HTERT RPE-1 (cell line): ENCODE data around the gene TM9SF2.
"Not testable (repeated sequence)": the region's sequence is repeated elsewhere in the genome, so short reads cannot be mapped to it uniquely, and the experiment has no call there.

ENCODE experiments used
- in situ Hi-C: fragments of 300-500 bp; cut with MboI; formaldehyde crosslinking; loops from 4 replicates; pipeline ENCODE4 v1.14.3; 2020; ENCODE audit warnings: low sequenced_read_pairs

The TM9SF2 gene

DNA sequence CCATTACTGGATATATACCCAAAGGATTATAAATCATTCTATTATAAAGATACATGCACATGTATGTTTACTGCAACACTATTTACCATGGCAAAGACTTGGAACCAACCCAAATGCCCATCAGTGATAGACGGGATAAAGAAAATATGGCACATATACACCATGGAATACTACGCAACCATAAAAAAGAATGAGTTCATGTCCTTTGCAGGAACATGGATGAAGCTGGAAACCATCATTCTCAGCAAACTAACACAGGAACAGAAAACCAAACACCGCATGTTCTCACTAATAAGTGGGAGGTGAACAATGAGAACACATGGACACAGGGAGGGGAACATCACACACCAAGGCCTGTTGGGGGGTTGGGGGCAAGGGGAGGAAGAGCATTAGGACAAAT, 9.5 kb upstream of the TM9SF2 start:
- in situ Hi-C loops = not testable (repeated sequence)

DNA sequence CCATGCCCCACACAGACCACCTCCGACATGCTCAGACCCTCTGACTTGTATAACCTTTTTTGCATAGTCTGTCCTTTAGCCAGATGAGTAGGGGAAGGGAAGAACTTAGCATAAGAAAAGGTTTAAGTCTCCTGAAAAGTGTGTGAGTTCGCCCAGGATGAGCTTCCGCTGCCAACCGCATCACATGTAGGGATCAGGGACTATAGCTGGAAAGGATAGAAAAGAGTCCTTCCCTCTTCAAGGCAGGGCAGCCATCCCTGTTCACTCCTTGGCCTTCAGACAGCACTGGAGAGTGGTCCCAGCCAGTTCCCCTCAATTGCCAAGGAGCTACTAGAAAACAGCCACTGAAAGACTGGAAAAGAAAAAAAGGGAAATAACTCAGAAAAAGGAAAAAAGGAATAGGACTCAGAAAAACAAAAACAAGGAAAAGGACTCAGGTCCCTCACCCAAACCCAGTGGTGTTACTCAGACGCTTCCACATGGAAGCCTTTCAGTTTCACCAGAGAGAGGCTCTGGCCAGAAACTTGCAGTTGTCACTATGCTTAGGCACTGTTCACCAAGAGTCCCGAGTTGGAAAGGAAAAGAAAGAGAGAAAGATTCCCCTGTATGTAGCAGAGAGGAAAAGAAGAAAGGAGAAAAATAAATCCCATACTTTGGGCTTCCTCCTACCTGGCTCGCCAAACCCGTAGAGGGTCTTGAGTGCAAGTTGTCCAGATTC, 5.6 kb upstream of the TM9SF2 start:
- in situ Hi-C loops = no loop called here

DNA sequence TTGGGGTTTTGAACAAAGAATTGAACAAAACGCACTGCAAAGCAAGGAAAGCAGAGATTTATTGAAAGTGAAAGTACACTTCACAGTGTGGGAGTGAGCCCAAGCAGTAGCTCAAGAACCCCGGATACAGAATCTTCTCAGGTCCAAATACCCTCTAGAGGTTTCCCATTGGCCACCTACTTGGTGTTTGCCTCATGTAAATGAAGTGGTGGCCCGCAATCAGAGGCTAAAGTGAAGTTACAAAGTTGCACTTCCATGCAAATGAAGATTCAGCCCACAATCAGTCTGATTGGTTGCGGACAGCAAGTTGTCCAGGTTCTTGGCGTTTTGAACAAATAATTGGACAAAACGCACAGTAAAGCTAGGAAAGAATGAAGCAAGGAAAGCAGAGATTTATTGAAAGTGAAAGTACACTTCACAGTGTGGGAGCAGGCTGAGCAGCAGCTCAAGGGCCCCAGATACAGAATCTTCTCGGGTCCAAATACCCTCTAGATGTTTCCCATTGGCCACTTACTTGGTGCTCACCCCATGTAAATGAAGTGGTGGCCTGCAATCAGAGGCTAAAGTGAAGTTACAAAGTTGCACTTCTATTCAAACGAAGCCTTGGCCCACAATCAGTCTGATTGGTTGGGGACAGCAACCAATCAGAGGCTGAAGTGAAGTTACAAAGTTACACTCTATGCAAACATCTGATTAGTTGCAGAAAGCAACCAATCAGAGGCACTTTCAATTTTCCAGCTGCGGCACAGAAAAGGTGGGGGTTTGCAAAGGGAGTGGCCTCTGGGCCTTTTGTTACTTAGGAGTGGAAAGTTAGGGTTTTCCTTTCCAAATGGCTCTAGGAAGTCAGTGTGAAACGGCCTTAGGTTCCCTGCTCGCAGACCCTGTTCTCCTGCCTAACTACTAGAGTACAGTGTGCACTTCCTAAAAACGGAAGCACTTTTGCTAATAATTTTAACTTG, 4.8 kb upstream of the TM9SF2 start:
- in situ Hi-C loops = no loop called here

DNA sequence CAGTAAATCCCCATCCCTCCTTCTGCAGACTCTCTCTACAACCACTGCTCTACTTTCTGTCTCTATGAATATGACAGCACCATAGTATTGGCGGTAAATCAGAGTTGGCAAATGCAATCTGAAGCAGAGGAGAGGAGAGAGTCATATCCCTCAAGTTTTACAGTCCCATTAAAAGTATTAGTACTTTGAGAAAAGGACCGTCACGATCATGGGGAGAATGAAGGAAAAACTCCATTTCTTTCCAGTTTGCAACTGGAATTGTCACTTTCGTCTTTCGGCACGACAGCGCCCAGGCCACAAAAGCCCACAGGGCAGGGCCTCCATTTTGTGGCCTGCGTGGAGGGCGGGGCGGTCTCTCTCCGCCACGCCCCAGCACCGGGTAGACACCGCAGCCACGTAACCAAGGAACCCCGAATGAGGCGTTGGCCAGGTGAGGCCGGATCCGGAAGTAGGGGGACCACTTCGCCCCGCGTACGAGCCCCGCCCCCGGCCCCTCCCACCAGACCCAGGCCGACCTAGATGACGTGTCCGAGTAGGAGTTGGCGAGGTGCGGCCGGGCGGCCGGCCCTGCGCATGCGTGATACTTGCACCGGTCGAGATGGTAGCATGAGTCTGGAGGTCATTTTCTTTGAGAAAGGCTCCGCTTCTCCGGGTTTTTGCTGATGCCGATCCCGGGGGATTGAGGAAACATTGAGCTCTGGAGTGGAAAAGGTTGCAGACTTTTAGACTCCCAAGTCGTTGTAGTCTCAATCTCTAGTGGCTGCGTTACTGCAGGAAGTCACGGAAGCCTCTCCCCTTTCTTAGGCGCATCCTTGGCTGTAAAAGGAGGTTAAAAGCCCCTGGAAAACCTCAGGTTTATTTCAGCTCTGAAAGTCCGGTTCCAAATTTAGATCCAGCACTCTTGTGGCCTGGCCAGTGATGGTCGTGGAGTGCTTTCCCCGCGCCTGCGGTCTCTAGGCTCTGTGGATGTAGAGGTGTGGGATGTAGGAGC, 2.8 kb upstream of the TM9SF2 start:
- in situ Hi-C loops = no loop called here

DNA sequence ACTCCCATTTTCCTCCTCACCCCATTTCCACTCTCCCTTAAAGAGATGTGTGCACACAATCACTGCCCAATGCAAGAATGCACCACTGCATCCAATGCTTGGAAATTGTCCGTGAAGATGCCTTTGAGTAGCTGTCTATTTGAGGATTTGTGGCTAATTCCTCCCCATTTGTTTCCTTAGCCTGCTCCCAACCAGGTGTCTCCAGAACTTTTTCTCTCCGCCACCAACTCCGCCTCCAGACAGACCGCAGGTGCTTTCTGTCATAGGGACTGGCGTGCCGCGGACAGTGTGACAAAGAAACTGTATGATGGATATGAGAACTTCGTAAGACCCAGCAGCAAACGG, 461 bp upstream of the TM9SF2 start:
- in situ Hi-C loops = no loop called here

DNA sequence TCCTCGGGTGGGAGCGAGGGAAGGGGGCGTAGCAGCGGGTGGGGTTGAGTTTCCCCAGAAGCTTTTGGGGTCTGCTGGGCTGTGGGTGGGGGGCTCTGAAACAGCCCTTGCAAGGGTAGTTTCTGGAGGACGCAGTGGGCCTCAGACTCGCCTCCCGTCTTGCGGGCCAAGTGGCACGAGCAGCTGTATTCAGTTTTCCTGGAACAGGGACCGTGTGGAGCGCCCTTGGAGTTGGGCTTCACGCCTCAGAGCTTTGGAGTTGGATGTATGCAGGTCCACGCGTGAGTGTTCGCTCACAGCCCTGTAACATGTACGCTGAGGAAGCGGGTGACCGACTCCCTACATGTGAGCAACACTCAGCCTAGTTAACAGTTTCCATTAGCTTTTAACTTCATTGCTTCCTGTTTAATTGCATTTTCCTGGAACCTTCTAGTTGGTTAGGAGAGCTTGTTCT, 603 bp downstream of the TM9SF2 start:
- in situ Hi-C loops = no loop called here

DNA sequence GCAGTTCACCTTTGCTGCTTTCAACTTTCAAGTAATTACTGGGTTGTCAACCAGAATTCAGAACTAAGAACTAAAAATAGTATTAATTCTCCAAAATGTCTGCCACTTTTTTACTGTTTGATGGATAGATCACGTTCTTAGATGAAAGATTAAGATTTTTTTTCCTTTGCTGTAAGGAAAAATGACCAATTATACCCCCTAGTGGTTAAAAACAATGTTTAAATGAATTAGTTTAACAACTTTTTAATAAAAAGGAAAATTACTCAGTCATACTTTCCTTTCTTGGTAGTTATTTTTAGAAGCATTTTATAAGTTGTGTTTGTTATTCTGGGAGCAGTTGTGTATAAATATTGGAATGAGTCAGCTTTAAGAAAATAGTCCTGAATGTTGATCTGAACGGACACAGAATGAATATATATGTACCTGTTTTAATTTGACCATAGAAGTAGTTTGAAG, 4.6 kb downstream of the TM9SF2 start:
- in situ Hi-C loops = no loop called here

DNA sequence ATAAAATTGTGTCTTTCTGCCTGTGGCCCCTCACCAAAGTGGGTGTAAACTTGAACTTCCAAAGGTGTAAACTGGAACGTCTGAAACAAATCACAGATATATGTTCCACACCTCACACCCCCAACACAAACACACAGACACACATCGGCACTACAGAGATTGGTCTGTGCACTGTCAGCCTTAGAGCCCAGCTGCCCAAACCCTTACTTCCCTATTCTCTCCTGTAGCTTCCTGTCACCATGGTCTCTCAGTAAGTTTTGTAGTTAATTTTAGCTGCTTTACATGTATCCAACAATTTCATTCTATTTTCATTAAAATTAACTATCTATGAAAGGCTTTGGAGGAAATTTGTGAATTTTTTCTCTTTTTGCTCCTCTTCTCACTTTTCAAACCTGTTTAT, 5.4 kb downstream of the TM9SF2 start:
- in situ Hi-C loops = no loop called here

DNA sequence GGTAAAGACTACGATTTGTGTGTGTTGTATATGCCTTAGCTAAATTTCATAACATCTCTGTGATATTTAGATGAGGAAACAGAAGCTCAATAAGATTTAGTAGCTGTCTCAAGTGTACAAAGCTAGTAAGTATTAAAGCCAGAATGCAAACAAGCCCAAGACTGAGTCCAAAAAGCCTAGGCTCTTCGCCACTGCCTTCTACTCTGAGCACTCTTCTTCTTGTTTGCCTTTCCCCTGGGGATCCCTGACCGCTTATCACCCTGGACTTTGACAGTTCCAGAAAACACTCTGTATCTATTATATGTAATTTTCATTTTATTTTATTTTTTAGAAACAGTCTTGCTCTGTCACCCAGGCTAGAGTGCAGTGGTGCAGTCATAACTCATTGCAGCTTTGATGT, 5.8 kb downstream of the TM9SF2 start:
- in situ Hi-C loops = no loop called here

DNA sequence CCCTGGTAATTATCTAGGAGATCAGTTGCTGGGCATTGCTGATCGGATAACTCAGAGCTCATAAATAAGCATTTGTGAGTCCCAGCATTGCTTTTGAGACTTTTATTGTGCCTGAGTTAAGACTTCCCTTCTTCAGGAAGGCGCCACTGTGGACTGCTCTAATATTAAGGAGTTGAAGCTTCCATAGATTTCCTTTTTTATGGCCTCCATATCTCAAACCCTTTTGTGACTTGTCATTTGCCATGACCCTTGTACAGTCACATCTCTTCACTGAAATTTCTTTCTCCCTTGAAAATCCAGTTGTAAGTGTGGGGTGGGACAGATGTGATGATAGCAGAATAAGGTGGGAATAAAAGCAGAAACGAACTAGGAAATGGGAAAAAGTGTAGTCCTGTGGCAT, 6.3 kb downstream of the TM9SF2 start:
- in situ Hi-C loops = no loop called here

DNA sequence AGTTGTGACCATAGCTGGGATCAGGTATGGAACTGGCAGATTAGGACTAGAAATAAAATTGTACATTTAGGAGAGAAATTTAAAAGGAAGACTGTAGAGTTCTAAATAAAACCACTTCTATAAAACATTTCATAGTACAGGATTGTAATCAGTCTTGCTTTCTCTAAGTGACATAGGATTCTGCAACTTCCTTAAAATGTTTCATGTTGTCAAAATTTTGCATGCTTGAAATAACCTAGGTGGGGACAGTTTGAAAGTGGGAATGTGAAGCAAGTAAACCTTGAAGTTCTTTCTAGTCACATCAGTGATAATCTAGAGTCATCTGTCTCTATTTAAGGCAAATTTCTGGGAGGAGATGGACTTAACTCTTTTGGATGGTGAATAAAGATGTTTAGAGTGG, 6.7 kb downstream of the TM9SF2 start:
- in situ Hi-C loops = no loop called here

DNA sequence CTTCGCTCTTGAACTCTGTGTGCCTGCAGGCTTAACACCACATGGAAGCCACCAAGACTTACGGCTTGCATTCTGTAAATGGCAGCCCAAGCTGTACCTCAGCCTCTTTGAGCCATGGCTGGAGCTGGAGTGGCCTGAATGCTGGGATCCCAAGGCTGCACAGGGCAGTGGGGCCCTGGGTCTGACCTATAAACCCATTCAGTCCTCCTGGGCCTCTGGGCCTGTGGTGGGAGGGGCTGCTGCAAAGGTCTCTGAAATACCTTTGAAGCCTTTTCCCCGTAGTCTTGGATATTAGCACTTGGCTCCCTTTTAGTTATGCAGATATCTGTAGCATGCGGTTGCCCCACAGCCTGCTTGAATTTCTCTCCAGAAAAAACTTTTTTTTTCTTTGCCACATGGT, 8.2 kb downstream of the TM9SF2 start:
- in situ Hi-C loops = no loop called here

DNA sequence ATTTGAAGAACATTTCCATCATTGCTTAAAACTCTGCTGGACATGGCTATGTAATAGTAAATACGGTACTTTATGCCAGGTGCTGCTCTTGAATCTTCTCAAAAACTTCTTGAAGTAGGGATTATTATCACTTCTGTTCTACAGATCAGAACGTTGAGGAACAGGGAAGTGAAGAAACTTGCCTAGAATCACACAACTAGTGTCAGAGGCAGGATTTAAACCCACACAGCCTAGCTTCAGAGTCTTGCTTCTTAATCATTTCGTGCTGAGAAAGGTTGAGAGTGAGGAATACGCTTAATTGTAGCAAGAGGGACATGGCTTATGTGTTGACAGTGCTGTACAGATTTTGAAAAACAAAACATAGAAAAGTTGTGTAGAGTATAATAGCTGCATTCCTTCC, 13.5 kb downstream of the TM9SF2 start:
- in situ Hi-C loops = no loop called here

DNA sequence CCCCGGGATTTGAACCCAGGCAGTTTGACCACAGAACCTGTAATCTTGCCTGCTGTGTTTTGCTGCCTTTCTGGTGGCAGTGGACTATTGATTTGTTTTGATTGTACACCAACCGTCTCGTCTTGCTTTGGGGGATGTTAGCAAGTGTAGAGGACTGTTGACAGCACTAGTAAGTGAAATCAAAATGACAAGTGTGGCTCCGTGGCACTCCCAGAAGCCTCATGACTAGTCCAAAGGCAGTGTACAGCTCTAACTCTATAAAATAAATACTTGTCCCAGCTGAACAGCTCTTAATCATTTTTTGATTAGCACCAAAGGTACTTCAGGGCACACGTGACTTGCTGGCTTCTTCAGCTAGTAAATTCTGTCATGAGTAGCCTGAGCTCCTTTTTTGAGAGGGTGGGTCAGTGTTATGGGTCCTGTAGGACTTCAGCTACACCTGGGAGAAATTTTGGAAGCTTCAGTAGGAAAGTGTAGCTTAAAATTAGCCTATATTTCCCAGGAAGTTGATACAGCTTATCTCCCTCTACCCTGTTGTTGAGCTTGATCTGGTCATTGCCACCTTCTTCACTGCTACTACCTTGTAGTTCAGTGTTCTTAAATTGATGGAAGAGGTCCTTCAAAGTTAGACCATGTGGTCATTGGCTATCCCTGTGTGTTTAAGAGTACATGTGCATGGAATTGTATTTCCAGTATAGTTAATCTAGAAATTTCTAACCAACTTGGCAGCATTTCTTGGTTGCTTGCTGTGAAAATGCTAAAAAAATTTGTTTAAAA, 15.1 kb downstream of the TM9SF2 start:
- in situ Hi-C loops = no loop called here

DNA sequence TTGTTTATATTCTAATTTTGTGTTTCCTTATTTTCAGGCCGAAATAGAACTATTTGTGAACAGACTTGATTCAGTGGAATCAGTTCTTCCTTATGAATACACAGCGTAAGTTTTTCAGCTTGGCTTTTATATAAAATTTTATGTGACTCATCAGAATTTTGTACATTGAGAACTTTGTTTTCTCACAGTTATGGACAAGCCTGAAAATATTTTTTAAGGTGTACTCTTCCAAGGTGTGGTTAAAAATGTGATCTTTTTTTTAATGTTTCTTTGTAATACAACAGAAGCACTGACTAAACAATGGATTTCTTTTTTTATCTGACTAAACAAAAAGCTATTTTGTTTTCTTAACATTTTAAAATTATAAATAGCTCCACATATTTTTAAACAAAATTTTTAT, 16.3 kb downstream of the TM9SF2 start:
- in situ Hi-C loops = no loop called here

DNA sequence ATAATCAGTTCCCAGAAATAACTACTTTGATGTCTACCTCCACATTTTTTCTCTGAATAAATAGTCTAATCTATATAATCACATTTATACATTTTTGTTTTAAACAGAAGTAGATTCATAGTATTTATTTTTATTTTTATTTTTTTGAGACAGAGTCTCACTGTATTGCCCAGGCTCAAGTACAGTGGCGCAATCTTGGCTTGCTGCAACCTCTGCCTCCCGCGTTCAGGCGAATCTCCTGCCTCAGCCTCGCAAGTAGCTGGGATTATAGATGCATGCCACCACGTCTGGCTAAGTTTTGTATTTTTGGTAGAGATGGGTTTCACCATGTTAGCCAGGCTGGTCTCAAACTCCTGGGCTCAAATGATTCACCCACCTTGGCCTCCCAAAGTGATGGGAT, 16.7 kb downstream of the TM9SF2 start:
- in situ Hi-C loops = no loop called here

DNA sequence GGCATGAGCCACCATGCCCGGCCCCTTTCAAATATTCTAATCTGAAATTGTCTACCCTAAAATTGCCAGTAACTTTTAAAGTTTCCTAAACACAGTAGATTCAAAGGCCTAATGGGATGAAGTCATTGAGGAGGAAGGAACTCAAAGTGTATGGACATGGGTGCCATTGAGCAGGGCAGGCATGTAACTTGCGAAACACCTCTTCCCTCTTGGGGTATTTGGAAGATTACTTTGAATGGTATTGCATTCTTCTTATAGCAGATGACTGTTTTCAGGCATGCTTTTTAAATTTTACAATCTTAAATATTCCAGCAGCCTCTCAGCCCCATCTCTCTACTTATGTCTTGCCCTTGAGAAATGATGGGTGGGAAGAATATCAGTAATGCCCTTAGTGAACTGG, 21.0 kb downstream of the TM9SF2 start:
- in situ Hi-C loops = no loop called here

DNA sequence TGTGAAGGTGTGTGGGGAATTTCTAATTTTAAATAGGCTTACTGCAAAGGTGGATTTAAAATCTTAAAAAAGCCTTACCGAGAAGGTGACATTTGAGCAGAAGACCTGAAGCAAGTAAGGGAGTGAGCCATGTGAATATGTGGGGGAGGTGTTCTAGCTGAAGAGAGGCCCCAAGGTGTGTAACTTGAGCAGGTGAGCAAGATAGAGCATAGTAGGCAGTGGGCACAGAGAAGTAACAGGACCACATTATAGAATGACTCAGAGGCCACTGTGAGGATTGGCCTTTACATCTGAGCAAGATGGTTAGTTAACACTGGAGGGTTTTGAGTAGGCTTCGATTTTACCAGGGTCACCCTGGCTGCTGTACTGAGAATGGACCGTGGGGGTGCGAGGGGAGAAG, 22.6 kb downstream of the TM9SF2 start:
- in situ Hi-C loops = no loop called here

DNA sequence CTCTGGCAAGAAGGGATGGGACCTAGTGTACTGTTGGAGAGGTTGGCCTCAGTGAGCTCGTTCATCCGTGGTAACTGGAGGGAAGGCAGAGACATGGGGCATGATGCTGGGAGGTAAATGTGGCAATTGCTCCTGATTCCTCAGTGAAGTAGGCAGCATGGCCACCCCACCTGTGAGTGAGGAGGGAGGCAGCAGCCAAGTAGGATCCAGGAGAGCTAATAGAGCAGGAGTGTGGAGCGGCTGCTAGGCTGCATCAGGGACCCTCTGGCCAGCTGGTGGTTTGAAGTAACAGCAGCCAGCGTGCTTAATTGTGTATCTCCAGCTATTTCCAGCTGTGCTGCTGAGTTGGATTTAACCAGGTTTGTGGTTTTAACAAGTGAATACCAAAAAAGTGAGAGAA, 24.7 kb downstream of the TM9SF2 start:
- in situ Hi-C loops = no loop called here

DNA sequence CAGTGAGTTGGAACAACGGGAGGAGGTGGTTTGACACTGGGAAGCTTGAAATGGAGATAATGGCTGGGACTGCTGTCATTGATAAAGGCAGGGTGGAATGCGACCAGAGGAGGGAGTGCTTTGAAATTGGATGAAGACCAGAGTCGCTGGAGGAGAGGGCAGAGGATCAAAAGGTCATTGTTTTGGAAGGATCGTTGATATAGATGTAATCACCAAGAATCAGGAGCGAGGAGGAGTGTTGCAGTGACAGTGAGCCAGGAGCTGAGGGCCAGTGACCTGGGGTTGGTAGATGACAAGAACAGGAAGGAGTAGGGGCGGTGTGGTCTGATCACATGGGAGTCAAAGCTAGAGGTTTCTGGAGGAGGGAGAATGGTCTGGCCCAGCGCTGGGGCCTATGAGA, 25.3 kb downstream of the TM9SF2 start:
- in situ Hi-C loops = no loop called here
